ENCODE data around the gene SLC25A12.

DNA sequence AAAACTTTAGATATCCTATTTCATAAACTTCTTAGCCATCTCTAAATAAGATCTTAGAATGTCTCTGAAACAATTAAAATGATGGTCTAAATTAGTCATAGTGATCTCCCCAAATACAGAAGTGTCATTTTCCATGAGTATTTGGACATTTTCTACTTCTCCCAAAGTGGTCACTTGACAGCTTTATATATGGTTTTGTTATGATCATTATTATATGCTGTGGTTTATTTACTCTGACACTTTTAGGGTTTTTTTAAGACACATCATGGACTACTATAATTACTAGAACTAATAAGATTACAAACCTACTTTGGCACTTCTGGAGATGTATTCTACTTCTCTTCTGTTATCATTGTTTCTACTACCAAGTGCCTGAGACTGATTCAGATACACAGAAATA, 47.1 kb downstream of the SLC25A12 start:
- TF ChIP-seq, protein P1, sequence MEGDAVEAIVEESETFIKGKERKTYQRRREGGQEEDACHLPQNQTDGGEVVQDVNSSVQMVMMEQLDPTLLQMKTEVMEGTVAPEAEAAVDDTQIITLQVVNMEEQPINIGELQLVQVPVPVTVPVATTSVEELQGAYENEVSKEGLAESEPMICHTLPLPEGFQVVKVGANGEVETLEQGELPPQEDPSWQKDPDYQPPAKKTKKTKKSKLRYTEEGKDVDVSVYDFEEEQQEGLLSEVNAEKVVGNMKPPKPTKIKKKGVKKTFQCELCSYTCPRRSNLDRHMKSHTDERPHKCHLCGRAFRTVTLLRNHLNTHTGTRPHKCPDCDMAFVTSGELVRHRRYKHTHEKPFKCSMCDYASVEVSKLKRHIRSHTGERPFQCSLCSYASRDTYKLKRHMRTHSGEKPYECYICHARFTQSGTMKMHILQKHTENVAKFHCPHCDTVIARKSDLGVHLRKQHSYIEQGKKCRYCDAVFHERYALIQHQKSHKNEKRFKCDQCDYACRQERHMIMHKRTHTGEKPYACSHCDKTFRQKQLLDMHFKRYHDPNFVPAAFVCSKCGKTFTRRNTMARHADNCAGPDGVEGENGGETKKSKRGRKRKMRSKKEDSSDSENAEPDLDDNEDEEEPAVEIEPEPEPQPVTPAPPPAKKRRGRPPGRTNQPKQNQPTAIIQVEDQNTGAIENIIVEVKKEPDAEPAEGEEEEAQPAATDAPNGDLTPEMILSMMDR (conservative IDR thresholded peaks at IDR 0.05 in 1 of 2, IDR thresholded peaks at IDR 0.05 in 1 of 2; ENCODE audit: extremely low read depth in 1 of 2, insufficient read depth in 1 of 2, low read depth in 1 of 2, low read length in 2 of 2), result no peak
- no peak for TF ChIP-seq EZH2 (IDR thresholded peaks at IDR 0.05; ENCODE audit: borderline replicate concordance, low read length)

Data from mammary epithelial cell (primary cell).